GM12865 (cell line): Measurements from ENCODE around the gene LRRK1.

Experiments used
- DNase-seq: peaks from one replicate; pipeline ENCODE4 v3.0.0; 2010; ENCODE audit warnings: low read depth
- H3K4me3 ChIP-seq: 2 replicates; pipeline ENCODE4 v1.5.1; 2011; ENCODE audit warnings: mild to moderate bottlenecking, low read depth, low read length, control low read depth
- CTCF ChIP-seq: IDR thresholded peaks from 2 replicates; pipeline ENCODE4 v1.5.1; 2011; ENCODE audit warnings: low read length, control low read depth, low read depth, inconsistent platforms; ENCODE audit not compliant: insufficient read depth; ENCODE audit errors: missing control alignments

LRRK1 gene

GRCh38 chr15:101008158-101009139, 89.3 kb downstream of the LRRK1 start:
- TF ChIP-seq CTCF = peak; percentile 100
- peak; percentile 85 for DNase-seq
- H3K4me3 ChIP-seq = peak overlapping the region; percentile 66

- DNase-seq = no peak
- TF ChIP-seq CTCF = no peak
- H3K4me3 ChIP-seq = no peak overlapping the region
Observed at GRCh38 chr15:101009176-101009575, 90.0 kb downstream of the LRRK1 start.

GRCh38 chr15:101010781-101011180, 91.6 kb downstream of the LRRK1 start:
- no peak for DNase-seq
- no peak overlapping the region for H3K4me3 ChIP-seq
- no peak for TF ChIP-seq CTCF

GRCh38 chr15:101012326-101013200, 93.4 kb downstream of the LRRK1 start:
- no peak overlapping the region for H3K4me3 ChIP-seq
- TF ChIP-seq CTCF = no peak
- no peak for DNase-seq

GRCh38 chr15:101013201-101013550, 94.0 kb downstream of the LRRK1 start:
- no peak overlapping the region for H3K4me3 ChIP-seq
- no peak for TF ChIP-seq CTCF
- DNase-seq = no peak

GRCh38 chr15:101013769-101014675, 94.9 kb downstream of the LRRK1 start:
- TF ChIP-seq CTCF = no peak
- no peak overlapping the region for H3K4me3 ChIP-seq
- DNase-seq = no peak
